T-helper 2 cell treated with Interferon-gamma antibody and Interleukin-4, amounts not matched to agents 5 μg/mL and 100 μg/mL, for 36 hours (primary cell): Measurements from ENCODE around the gene PIK3R5.

Experiments
- DNase-seq: peaks from one replicate; pipeline ENCODE4 v3.0.0; 2021; ENCODE audit warnings: low spot score
- H3K27ac Mint-ChIP-seq: one replicate; pipeline ENCODE4 v1.8.0; 2021; ENCODE audit warnings: mild to moderate bottlenecking, mixed read lengths
- H3K27me3 Mint-ChIP-seq: one replicate; pipeline ENCODE4 v1.8.0; 2021; ENCODE audit warnings: low read depth, mixed read lengths
- H3K36me3 Mint-ChIP-seq: one replicate; pipeline ENCODE4 v1.8.0; 2021; ENCODE audit warnings: low read depth, mixed read lengths
- H3K4me1 Mint-ChIP-seq: one replicate; pipeline ENCODE4 v1.8.0; 2021; ENCODE audit warnings: low read depth, mixed read lengths
- H3K4me3 Mint-ChIP-seq: one replicate; pipeline ENCODE4 v1.8.0; 2022; ENCODE audit warnings: mild to moderate bottlenecking, moderate library complexity, mixed read lengths
- H3K9me3 Mint-ChIP-seq: one replicate; pipeline ENCODE4 v1.8.0; 2021; ENCODE audit warnings: mixed read lengths

PIK3R5 gene, protein sequence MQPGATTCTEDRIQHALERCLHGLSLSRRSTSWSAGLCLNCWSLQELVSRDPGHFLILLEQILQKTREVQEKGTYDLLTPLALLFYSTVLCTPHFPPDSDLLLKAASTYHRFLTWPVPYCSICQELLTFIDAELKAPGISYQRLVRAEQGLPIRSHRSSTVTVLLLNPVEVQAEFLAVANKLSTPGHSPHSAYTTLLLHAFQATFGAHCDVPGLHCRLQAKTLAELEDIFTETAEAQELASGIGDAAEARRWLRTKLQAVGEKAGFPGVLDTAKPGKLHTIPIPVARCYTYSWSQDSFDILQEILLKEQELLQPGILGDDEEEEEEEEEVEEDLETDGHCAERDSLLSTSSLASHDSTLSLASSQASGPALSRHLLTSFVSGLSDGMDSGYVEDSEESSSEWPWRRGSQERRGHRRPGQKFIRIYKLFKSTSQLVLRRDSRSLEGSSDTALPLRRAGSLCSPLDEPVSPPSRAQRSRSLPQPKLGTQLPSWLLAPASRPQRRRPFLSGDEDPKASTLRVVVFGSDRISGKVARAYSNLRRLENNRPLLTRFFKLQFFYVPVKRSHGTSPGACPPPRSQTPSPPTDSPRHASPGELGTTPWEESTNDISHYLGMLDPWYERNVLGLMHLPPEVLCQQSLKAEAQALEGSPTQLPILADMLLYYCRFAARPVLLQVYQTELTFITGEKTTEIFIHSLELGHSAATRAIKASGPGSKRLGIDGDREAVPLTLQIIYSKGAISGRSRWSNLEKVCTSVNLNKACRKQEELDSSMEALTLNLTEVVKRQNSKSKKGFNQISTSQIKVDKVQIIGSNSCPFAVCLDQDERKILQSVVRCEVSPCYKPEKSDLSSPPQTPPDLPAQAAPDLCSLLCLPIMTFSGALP

DNA sequence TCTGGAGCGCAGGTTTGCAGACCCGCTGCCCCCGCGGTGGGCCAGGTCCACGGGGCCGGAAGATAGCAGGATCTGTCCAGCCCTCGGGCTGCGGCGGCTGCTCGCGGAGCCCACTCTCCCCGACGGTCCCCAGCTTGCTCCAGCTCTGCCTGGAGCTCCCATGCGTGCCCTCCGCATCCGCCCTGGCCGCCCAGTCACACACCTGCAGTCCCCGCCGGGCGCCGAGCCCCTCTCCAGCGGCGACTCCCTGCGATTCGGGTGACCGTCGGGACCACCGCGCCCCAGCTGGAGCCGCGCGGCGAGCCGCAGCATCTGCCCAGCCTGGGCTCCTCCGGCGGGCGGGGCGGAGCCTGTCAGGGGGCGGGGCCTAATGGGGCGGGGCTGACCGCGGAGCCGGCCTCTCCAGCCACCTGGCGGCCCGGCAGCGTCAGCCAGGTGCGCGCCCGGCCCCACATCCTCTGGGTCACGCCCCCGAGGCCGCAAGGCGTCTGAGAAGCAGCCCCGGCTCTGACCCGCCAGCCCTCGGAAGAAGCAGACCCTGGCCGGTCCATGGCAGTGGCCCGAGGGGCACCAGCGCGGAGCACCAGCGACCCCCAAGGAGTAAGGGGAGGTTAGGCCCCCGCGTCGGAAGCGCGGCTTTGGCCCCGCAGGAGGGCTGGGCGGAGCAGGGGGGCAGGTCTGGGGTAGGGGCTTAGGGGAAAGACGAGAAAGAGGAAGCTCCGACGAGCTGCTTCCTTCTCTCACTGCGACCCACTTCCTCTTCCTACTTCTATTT lies at the start of gene PIK3R5:
Gene PIK3R5, minus strand, starts transcription at position 314 of the 775 bp plus-strand sequence. CDS start 54,213 bp downstream, outside the sequence.
- H3K27ac Mint-ChIP-seq = peak within 1 kb of the TSS; percentile 96
- peak; percentile 59 for DNase-seq
- H3K4me1 Mint-ChIP-seq = peaks cover 37% of the 10 kb centered on the region
- H3K27me3 Mint-ChIP-seq = peaks cover 2% of the 10 kb centered on the region
- H3K9me3 Mint-ChIP-seq = peaks cover 13% of the 10 kb centered on the region
- H3K36me3 Mint-ChIP-seq = peaks cover 40% of the 10 kb centered on the region
- peak within 1 kb of the TSS; percentile 100 for H3K4me3 Mint-ChIP-seq

DNA sequence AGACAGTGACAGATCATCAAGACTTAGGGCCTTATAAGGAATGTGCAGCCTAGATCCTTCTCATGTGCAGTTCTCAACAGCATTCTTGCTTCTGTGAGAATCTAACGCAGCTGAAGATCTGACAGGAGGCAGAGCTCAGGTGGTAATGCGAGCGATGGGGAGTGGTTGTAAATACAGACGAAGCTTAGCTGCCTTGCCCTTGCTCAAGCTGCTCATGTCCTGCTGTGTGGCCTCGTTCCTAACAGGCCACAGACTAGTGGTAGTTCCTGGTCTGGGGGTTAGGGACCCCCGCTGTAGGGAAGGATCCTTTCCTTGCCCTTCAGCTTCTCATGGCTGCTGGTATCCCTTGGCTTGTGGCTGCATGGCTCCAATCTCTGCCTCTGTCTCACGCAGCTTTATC lies 45.5 kb upstream of the PIK3R5 start:
- H3K27ac Mint-ChIP-seq = no peak overlapping the region
- no peak overlapping the region for H3K4me3 Mint-ChIP-seq
- H3K36me3 Mint-ChIP-seq = no peaks in the 10 kb centered on the region
- no peak for DNase-seq
- peaks cover 44% of the 10 kb centered on the region for H3K27me3 Mint-ChIP-seq
- no peaks in the 10 kb centered on the region for H3K4me1 Mint-ChIP-seq
- H3K9me3 Mint-ChIP-seq = no peaks in the 10 kb centered on the region

DNA sequence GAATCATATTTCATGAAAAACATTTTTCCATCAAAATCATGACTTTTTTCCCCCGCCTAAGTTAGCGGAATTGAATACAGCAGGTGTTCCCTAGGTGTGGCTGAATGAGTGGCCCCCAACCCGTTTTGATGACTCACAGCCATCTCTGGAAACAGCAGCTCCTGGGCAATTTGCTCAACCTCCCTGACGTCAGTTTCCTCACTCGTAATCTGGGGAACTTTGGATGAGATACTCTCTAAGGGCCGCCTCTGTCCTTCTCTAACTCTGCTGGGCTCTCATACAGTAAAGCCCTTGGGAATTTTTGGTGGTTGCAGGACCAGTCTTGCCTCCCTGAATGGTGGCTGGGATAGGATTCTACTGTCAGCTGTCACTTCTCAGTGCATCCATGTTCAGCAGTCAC lies 44.2 kb upstream of the PIK3R5 start:
- Mint-ChIP-seq H3K27ac (no peak overlapping the region), H3K4me1 (no peaks in the 10 kb centered on the region), H3K9me3 (no peaks in the 10 kb centered on the region), H3K27me3 (peaks cover 53% of the 10 kb centered on the region), H3K36me3 (no peaks in the 10 kb centered on the region), H3K4me3 (no peak overlapping the region)
- no peak for DNase-seq

DNA sequence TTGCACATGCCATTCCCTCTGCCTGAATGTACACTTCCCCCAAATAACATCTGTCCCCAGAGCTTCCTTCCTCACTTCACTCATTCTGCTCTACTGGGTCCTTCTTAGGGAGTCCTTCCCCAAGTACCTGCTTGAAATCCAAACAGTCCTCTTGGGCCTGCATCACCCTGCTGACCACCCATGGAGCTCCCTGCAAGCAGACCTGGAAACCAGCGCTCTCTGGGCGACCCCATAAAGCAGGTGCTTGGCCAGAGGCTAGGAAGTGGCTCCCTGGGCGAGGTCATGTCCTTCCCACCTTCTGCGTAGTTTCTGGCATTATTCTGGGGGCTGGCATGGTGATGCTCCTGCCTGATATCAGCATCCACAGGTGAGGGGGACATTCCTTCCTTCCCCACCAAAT lies 43.6 kb upstream of the PIK3R5 start:
- Mint-ChIP-seq H3K4me3 (no peak overlapping the region), H3K27ac (no peak overlapping the region), H3K36me3 (no peaks in the 10 kb centered on the region), H3K27me3 (peaks cover 58% of the 10 kb centered on the region), H3K4me1 (no peaks in the 10 kb centered on the region), H3K9me3 (no peaks in the 10 kb centered on the region)
- no peak for DNase-seq

DNA sequence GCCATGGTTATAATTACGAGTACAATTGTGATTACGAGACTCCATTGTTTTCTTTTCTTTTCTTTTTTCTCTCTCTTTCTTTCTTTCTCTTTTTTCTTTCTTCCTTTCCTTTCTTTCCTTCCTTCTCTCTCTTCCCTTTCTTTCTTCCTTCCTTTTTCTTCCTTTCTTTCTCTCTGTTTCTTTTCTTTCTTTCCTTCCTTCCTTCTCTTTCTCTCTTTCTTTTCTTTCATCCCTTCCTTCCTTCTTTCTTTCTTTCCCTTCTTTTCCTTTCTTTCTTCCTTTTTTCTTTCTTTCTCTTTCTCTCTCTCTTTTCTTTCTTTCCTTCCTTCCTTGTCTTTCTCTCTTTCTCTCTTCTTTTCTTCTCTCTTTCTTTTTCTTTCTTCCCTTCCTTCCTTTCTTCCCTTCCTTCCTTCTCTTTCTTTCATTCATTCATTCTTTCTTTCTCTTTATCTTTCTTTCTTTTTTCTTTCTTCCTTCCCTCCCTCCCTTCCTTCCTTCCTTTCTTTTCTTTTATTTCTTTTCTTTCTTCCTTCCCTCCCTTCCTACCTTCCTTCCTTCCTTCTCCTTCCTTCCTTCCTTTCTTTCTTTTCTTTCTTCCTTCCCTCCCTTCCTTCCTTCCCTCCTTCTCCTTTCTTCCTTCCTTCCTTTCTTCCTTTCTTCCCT lies 41.7 kb upstream of the PIK3R5 start:
- Mint-ChIP-seq H3K27ac (no peak overlapping the region), H3K4me1 (peaks cover 3% of the 10 kb centered on the region), H3K9me3 (no peaks in the 10 kb centered on the region), H3K4me3 (no peak overlapping the region), H3K36me3 (no peaks in the 10 kb centered on the region), H3K27me3 (peaks cover 60% of the 10 kb centered on the region)
- DNase-seq = no peak

DNA sequence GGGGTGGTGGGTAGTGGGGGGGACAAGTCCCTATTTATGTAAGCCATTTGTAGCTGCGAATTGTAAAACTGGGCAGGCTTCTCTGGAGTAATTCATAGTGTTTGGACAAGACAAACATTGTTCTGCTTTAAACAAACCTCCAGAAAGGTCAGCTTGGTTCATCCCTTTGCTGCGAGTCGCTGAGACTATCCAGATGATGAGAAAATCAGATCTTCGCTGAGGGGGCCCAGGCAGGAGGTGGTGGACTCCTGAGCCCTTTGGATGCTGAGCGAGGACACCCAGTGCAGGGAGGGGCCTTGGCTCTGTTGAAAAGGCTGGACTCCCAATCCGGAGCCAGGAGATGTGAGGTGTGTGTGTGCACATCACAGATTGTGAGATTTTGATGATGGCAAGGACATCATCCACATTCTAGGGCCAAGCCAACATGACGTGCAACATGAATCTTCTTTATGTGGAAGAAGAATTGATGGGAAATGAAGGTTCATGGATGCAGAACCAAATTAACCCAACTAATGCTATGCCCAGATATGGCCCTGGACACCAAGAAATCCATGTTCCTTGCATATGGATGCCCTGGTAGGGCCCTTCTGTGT lies 40.8 kb upstream of the PIK3R5 start:
- Mint-ChIP-seq H3K27ac (no peak overlapping the region), H3K27me3 (peaks cover 67% of the 10 kb centered on the region), H3K36me3 (no peaks in the 10 kb centered on the region), H3K9me3 (no peaks in the 10 kb centered on the region), H3K4me1 (peaks cover 7% of the 10 kb centered on the region), H3K4me3 (no peak overlapping the region)
- DNase-seq = no peak

DNA sequence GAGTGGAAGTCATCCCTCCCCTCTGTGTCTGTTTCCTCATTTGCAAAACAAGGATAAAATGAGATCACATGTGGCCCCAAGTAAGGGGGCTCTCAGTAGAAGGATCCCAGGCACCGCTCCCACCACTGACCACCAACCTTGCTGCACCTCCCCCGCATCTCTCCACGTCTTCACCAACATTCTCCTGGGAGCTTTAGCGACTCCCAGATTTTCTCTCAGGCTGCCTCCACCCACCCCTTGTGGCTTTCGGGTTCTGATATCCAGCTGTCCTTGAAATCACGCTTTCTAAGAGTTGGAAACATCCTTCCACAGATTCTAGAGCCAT lies 39.4 kb upstream of the PIK3R5 start:
- H3K36me3 Mint-ChIP-seq = no peaks in the 10 kb centered on the region
- no peak overlapping the region for H3K4me3 Mint-ChIP-seq
- no peak for DNase-seq
- peaks cover 7% of the 10 kb centered on the region for H3K4me1 Mint-ChIP-seq
- H3K27ac Mint-ChIP-seq = no peak overlapping the region
- peaks cover 76% of the 10 kb centered on the region for H3K27me3 Mint-ChIP-seq
- H3K9me3 Mint-ChIP-seq = no peaks in the 10 kb centered on the region

DNA sequence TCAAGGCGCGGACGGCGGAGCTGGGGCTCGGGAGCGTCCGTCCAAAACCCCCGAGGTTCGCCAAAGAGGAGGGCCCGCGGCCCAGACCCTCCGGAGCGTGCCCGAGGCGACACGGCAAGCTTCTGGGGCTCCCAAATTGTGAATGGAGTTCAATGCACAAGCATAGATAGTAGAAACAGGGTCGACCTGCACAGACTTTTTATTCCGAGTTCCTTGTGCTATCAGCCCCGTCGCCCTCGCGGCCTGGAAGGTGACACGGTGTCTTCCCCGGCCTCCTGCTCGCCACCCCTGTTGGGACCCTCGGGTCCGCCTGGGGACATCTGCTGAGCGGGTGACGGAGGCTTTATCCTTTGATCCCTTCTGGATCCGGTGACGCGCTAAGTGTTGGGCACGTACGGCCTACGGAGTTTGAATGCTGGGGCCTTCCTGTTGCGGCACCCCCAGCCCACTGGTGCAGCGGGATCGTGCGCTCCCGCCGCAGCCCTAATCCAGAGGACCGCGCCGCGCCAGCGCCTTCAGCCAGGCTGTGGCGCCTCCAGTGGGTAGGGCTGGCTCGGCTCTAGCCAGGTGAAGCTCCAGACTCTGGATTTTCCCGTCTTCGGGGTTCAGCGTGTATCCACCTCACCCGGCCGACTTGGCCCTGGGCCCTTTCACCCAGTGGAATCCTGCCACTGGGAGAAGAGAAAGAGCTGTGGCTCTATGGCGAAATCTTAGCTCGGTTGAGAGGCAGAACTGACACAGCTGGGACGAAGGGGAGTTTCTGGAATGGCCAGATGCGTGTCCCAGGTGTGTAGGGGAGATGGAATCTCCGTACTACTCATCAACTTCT lies 38.8 kb upstream of the PIK3R5 start:
- H3K27me3 Mint-ChIP-seq = peaks cover 72% of the 10 kb centered on the region
- H3K4me3 Mint-ChIP-seq = no peak overlapping the region

DNA sequence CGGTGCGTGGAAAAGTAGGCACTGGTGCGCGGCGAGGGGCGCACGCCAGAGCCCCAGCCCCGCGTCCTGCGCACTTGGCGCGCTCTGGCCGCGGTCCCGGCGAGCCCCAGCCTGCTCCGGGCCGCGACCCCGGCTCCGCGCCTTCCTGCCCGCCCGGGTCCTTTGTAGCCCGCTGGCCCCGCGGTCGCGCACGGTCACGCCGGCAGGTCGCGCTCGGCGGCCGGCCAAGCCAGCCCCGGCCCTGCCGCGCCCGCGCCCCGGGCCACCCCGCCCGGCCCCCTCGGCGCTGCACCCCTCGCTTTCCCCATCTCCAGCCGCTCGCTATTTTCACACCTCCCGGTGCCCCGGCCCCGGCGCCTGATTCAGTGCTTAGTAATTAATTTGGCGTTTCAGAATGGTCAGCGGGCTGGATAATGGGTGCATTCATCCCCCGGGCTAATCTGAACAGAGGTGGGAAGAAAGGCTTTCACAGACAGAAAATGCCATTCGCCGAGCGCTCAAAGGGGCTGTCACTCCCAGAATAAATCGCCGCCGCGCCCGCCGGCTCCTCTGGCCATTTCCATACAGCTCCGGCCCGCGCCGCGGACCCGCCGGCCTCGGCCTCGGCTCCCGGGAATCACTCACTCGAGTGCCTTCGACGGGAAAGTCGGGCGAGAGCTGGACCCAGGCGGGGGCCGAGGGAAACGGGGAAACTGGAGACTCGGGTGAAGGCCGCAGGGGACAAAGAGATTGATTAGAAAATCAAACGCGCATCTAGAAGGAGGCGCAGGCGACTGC lies 38.0 kb upstream of the PIK3R5 start:
- Mint-ChIP-seq H3K4me3 (no peak overlapping the region), H3K9me3 (no peaks in the 10 kb centered on the region), H3K27me3 (peaks cover 66% of the 10 kb centered on the region), H3K4me1 (peaks cover 7% of the 10 kb centered on the region), H3K27ac (no peak overlapping the region), H3K36me3 (no peaks in the 10 kb centered on the region)
- no peak for DNase-seq

More for the DNA sequence above, 38.8 kb upstream of the PIK3R5 start:
- no peaks in the 10 kb centered on the region for H3K36me3 Mint-ChIP-seq
- no peak for DNase-seq
- H3K4me1 Mint-ChIP-seq = peaks cover 7% of the 10 kb centered on the region
- no peaks in the 10 kb centered on the region for H3K9me3 Mint-ChIP-seq
- no peak overlapping the region for H3K27ac Mint-ChIP-seq

DNA sequence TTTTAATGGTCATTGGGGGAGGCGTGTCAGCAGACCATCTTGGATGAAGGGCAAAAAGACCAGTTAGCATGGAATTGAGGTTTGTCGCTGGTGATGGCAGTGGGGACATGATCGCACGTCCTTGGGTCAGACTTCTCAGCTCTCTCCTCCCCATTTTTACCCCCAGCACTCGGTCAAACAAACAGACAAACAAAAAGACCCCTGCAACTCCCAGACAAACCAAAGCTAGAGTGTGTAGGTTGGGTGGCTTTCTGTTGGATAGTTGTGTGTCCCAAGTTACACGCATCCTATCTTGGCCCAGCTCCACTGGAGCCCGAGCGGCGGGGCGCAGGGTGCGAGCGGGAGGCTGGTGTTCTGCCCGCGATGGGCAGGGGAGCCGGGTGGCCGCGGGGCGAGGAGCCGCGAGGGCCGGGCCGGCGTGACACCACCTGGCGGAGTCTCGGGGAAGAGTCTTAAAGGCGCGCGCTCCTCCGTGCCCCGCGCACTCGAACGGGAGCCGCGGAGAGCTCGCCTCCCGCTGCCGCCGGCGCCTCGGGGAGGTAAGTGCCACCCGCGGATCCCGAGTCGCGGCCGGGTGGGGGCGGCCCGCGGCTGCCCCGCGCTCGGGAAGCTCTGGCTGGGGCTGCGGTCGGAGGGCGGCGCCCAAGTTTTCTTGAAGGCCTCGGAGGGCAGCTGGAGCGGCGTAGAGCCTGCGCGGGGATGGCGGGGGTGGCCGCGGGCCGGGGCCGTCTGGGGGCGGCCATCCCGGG lies 37.3 kb upstream of the PIK3R5 start:
- H3K4me1 Mint-ChIP-seq = peaks cover 11% of the 10 kb centered on the region
- H3K9me3 Mint-ChIP-seq = no peaks in the 10 kb centered on the region
- peak overlapping the region; percentile 42 for H3K4me3 Mint-ChIP-seq
- no peak overlapping the region for H3K27ac Mint-ChIP-seq
- peaks cover 68% of the 10 kb centered on the region for H3K27me3 Mint-ChIP-seq
- DNase-seq = peak; percentile 20
- no peaks in the 10 kb centered on the region for H3K36me3 Mint-ChIP-seq

DNA sequence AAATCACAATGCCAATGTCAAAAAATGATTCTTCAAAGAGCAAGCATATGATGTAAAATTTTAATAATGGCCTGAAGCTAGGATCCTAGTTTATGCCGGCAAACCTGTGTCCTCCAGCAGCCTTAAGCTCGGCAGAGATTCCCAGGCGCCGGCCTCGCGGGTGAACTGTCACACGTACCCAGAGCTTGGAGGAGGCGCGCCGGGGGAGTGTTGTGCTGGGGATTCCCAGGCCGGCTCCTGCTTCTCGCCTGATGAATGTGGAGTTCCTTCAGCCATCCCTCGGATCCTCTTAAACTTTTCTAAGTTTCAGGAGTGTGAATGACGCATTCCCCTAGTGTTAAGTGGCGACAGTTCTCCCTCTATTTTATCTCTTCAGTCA lies 36.7 kb upstream of the PIK3R5 start:
- H3K27ac Mint-ChIP-seq = no peak overlapping the region
- peak overlapping the region; percentile 42 for H3K4me3 Mint-ChIP-seq
- DNase-seq = no peak
- peaks cover 63% of the 10 kb centered on the region for H3K27me3 Mint-ChIP-seq
- no peaks in the 10 kb centered on the region for H3K36me3 Mint-ChIP-seq
- peaks cover 11% of the 10 kb centered on the region for H3K4me1 Mint-ChIP-seq
- no peaks in the 10 kb centered on the region for H3K9me3 Mint-ChIP-seq
